A549 treated with ZK216348 at 1 μM for 4 hours (cell line): ENCODE measurements around the gene DNASE1L2. TPM values are rescaled to one million over a fixed set of nuclear protein-coding genes. Genes with fewer than 3 reads are reported as not detected.

Source experiments
- total RNA-seq: library from RNA; stranded (reverse); fragments of 200-300 nt; extraction: Qiagen RNA extraction; gene quantifications from 5 replicates; pipeline ENCODE4 v1.2.3, GENCODE V29; 2022; ENCODE audit warnings: low read depth

Gene DNASE1L2, protein sequence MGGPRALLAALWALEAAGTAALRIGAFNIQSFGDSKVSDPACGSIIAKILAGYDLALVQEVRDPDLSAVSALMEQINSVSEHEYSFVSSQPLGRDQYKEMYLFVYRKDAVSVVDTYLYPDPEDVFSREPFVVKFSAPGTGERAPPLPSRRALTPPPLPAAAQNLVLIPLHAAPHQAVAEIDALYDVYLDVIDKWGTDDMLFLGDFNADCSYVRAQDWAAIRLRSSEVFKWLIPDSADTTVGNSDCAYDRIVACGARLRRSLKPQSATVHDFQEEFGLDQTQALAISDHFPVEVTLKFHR
- total RNA-seq, result 0.75 to 2.1 TPM (median 1.6 TPM) in 5 replicates

DNA sequence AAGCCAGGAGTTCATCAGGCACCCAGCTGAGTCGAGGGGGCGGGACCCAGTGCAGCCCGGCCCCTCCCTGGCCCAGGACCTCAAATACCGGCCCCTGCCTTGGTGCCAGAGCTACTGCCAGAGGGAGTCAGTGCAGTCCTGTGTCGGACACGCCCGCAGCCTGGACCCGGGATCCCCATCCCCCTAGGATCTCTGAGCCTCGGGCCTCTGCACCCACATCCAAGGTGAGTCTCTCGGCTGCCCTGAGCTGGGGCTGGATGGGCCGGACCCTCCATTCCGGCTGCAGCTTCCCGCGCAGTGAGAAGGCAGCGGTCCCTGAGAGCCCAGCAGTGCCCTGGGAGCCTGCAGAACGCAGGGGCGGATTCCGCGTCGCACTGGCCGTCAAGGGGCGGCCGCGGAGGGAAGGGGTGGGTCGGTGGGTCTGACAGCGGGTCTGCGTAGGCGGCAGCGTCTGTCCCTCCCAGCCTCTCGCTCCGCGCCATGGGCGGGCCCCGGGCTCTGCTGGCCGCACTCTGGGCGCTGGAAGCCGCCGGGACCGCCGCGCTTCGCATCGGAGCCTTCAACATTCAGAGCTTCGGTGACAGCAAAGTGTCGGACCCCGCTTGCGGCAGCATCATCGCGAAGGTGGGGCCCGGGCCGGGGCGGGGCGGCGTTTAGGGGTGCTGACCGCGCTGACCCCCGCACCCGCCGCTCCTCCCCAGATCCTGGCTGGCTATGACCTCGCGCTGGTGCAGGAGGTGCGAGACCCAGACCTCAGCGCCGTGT, at the start of gene DNASE1L2:
DNASE1L2 (plus strand) TSS at position 108 of the 765 bp plus-strand sequence; CDS start at position 481, 373 bp downstream.

DNA sequence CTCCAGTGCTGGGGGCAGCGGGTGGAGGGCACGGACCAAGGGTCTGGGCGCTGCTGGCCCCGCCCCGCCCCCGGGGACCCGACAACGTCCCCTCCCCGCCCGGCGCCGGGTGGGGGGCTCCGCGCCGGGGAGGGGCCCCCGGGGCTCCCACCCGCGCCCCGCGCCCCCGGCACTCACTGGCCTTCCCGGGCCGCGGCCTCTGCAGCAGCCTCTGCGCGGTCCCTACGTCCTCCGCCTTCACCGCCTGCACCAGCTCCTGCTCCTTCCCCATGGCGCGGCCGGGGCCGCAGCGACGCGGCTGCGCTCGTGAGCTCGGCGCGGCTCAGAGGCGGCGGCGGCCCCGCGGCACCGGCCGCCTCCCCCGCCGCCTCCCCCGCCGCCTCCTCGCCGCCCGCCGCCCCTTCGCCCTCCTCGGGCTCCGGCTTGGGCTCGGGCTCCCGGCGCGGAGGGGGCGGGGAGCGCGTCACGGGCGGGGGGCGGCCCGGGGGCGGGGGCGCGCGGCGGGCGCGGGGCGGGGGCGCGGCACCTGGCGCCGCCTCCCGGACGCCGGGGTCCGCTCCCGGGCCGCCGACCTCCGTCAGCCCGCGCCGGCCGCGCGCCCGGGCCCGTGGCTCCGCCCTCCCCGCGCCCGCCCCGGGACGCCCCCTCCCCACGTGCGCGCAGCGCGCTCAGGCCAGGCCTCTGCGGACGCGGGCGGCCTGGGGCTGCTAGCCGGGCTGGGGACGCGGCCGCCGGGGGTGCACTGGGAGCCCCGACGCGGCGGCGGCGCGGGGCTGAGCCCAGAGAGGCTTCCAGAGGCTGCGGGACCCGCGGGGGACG, 39.9 kb upstream of the DNASE1L2 start, which contains the start of gene CASKIN1:
CASKIN1 (minus strand) TSS at position 444 of the 819 bp plus-strand sequence; CDS start at position 271, 173 bp downstream.

DNA sequence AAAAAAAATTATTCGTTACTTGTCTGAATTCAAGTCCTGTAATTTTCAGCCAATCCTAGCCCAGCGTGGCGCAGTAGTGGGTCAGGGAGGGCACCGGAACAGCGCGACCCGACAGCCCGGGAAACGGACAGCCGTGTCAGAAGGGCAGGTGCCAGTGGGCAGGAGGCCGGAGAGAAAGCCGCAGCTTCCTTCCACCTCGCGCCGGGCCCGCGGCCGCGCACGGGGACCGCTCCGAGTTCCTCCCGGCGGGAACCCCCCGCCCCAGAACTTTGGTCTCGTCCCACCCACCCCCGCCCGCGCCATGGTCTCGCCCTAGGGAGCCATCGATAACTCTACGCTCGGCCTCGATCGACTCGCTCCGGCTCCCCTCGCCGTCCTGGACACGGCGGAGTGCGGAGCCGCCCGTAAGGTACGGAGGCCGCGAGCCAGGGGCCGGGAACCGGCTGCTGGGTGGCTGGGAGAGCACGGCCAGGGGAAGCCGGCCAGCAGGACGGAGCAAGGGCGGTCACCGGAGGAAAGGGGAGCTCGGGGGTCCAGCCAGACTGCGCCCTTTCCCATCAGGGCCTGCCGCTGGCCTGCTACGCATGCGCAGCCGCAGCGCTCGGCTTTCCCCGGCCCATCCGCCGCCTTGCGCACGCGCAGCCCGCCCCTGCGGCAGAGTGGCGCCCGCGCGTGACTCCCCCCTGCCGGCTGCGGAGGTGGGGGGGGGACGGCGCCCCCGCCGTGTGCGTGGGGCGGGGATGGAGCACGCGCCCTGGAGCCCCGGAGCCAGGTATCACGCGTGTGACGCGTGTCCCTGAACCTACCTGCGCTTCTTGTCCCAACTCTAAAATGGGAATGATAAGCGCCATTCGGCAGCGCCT, 30.9 kb upstream of the DNASE1L2 start, which contains the start of gene MLST8:
MLST8 (plus strand) TSS at position 351 of the 863 bp plus-strand sequence. CDS start 632 bp downstream, outside the sequence.

DNA sequence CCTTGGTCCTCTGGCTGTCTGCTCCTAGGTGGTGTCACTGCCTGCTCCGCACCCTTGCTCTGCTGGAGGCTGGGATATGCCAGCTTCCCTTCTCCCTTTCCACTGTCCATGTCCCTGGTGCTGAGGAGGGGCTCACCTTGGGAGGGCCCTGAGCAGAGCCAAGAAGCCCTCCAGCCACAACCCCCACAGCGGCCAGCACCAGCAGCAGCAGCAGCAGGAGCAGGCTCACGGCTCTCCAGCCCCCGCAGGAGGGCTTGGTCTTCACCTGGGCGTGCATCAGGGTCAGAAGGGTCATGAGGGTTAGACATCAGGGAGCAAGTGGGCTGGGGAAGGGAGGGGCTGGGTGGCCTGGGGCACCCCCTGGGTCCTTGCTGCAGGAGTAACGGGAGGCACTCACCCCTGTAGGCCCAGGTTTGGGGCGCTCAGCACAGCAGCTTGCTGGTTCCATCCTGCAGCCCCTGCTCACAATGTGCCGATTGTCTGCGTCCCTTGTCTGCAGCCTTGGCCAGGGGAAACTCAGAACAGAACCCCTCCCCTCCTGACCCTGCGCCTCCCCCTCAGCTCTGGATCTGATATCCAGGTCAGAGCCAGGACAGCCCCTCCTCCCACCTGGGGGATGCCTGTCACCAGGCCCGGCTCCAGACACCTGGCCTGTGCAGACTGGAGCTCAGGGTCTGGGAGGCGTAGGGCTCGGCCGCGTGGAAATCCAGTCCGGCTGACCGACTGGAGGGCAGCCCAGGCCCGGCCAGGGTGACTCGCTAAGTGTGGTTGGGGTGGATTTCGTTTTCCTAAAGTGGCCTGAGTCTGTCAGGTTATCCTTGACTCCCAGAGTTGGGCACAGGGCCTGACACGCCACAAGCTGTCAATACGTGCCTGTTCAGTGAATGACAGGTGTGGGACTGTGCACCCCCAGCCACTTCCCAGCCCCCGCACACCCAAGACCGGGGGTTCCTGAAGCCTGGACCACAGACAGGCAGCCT, 25.6 kb upstream of the DNASE1L2 start, which contains the start of gene BRICD5:
BRICD5 (minus strand) TSS at position 478 of the 980 bp plus-strand sequence; CDS start at position 448, 30 bp downstream.

DNA sequence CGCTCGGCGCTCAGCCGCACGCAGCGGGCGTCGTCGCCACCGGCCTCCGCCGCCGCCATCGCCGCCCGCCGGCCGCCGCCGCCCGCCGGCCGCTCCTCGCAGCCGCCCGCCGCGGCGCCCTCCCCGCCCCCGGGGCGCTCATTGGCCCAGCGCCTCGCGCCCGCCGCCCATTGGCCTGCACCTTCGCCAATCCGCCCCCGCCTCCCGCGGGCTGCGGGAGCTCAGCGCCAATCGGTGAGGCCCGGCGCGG, 21.6 kb upstream of the DNASE1L2 start, which contains the start of gene PGP:
PGP (minus strand) TSS at position 122 of the 250 bp plus-strand sequence; CDS start at position 59, 63 bp downstream.

DNA sequence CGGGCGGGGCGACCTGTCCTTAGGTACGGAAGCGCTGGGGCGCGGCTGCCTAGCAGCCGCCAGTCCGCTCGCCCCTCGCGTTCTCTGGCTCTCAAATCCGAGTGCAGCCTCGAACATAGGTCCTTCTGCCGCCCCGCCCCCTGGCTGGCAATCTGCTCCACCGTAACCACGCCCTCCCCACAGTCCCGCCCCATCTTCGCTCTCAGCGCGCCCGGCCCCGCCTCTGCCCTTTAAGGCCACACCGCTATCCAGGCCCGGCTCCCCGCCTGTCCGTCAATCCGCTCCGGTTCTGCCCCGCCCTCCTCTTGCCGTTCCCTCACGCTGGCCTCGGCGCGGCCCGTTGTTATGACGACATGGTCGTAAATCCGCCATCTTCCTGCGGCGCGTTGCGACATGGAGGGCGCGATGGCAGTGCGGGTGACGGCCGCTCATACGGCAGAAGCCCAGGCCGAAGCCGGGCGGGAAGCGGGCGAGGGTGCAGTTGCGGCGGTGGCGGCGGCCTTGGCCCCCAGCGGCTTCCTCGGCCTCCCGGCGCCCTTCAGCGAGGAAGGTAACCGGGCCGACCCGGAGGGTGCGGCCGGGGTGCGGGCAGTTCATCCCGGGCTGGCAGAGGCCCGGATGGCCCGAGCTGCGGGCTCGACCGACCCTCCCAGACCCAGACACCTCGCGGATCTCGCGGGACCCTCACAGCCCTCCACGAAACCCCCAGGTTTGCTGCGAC, 12.9 kb upstream of the DNASE1L2 start, which contains the start of gene E4F1:
E4F1 (plus strand) TSS at position 371 of the 721 bp plus-strand sequence; CDS start at position 394, 23 bp downstream.

DNA sequence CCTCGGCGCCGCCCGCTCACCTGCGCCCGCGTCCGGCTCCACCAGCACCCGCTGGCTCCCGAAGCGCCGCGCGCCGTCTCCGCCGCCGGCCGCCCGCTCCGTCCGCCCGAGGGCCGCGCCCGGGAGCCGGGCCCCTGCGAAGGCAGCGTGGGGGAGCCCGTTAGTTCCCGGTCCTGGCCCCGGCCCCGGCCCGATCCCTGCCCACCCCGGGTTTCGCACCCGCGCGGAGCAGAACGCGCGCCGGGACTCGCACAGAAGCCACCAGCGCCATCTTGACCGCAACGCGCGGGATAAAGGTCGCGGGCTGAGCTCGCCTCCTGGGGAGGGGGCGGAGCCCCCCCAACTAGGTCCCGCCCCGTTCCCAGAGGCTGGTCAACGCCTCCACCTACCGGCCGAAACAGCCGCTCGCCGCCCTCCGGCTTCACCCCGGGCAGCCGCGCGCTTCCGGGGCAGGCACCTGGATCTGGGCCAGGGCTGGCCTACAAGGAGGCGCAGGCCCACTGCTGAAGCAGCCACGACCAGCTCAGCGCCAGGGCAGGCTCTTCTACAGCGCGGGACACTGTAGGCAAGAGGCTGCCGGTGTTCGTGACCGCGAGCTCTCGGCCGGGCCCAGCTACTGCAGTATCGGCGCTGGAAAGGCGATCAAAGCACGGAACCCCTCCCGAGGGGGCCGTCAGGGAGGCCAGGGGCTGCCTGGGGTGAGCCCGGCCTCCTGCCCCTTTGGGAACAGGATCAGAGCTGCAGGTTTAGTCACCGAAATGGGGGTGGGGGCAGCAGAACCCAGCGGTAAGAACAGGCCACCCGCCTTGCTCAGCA, 15.3 kb downstream of the DNASE1L2 start, which contains the start of gene ECI1:
ECI1 (minus strand) TSS at position 292 of the 816 bp plus-strand sequence; CDS start at position 271, 21 bp downstream.

DNA sequence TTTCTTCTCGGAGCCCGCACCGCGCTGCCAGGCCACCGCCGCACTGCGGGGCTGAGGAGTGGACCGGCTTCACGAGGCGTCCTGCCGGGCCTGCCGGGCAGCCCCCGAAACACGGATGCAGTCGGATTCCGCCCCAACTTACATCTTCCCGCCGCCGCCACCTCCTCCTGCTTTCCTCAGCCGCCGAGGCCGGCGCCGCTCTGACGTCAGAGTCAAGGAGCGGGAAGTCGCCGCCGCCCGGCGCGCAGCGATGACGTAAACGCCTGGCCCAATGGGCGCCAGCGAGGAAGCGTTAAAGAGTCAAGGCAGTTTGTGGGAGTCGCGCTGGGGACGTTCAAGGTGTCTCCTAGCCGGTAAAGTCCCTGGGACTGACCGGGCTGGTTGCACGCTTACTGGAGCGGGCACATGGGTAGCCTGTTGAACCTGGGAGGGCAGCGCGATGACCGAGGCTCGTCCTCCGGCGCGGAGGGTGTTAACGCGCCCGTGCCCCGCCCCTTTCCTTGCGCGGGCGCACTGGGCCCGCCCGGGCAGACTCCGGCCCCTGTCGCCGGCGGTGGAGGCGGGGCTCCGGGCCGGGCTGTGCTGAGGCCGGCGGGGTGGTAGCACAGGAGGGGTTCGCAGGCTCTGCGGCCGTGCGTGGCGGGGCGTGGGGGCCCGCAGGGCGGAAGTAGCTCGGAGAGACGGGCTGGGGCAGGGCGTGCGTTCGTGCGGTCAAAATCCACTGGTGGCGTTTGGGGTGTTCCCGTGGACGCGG, 31.8 kb downstream of the DNASE1L2 start, which contains the start of gene RNPS1:
RNPS1 (minus strand) TSS at position 214 of the 754 bp plus-strand sequence. CDS start 3,483 bp downstream, outside the sequence.

Other genes with a start within 250 kb of the DNASE1L2 start
- gene SYNGR3, start 246.5 kb upstream of the DNASE1L2 start, total RNA-seq, result 4.4 to 8.7 TPM (median 8.3 TPM) in 5 replicates
- gene ZNF598, start 226.6 kb upstream of the DNASE1L2 start, total RNA-seq, result 34.2 to 63.9 TPM (median 59.5 TPM) in 5 replicates
- 0.65 to 1.6 TPM (median 1.1 TPM) in 4 of 5 replicates, not detected in the other for gene NPW, start 216.7 kb upstream of the DNASE1L2 start, total RNA-seq
- gene NHERF2, start 209.5 kb upstream of the DNASE1L2 start, total RNA-seq, result 32.5 to 64.5 TPM (median 58.3 TPM) in 5 replicates
- 30.3 to 50.9 TPM (median 43.8 TPM) in 5 replicates for gene NTHL1, start 188.6 kb upstream of the DNASE1L2 start, total RNA-seq
- gene TSC2, start 188.5 kb upstream of the DNASE1L2 start, total RNA-seq, result 27.2 to 50.2 TPM (median 37.1 TPM) in 5 replicates
- gene PKD1, start 100.5 kb upstream of the DNASE1L2 start, total RNA-seq, result 27.4 to 65.1 TPM (median 52.5 TPM) in 5 replicates
- 3.0 to 4.2 TPM (median 3.6 TPM) in 5 replicates for gene RAB26, start 87.8 kb upstream of the DNASE1L2 start, total RNA-seq
- 26.8 to 66.2 TPM (median 54.0 TPM) in 5 replicates for gene TRAF7, start 80.7 kb upstream of the DNASE1L2 start, total RNA-seq
- 0.29 to 1.5 TPM (median 0.56 TPM) in 5 replicates for gene CASKIN1, start 39.8 kb upstream of the DNASE1L2 start, total RNA-seq
- 33.6 to 52.3 TPM (median 51.7 TPM) in 5 replicates for gene MLST8, start 31.0 kb upstream of the DNASE1L2 start, total RNA-seq
- 2.8 to 6.7 TPM (median 5.2 TPM) in 5 replicates for gene BRICD5, start 25.6 kb upstream of the DNASE1L2 start, total RNA-seq
- gene PGP, start 21.6 kb upstream of the DNASE1L2 start, total RNA-seq, result 14.5 to 39.0 TPM (median 37.6 TPM) in 5 replicates
- gene E4F1, start 12.9 kb upstream of the DNASE1L2 start, total RNA-seq, result 11.9 to 30.7 TPM (median 24.8 TPM) in 5 replicates
- gene ECI1, start 15.1 kb downstream of the DNASE1L2 start, total RNA-seq, result 41.0 to 92.8 TPM (median 86.3 TPM) in 5 replicates
- 254 to 289 TPM (median 260 TPM) in 5 replicates for gene RNPS1, start 31.7 kb downstream of the DNASE1L2 start, total RNA-seq
- gene ABCA3, start 104.3 kb downstream of the DNASE1L2 start, total RNA-seq, result 13.8 to 23.1 TPM (median 19.7 TPM) in 5 replicates
- 16.8 to 24.3 TPM (median 23.8 TPM) in 5 replicates for gene CCNF, start 193.0 kb downstream of the DNASE1L2 start, total RNA-seq
- gene TEDC2, start 223.7 kb downstream of the DNASE1L2 start, total RNA-seq, result 12.6 to 24.4 TPM (median 21.2 TPM) in 5 replicates
- gene NTN3, start 234.9 kb downstream of the DNASE1L2 start, total RNA-seq, result 0.12 TPM in 1 of 5 replicates, not detected in the others
- gene TBC1D24, start 238.7 kb downstream of the DNASE1L2 start, total RNA-seq, result 5.1 to 8.9 TPM (median 8.5 TPM) in 5 replicates